Fibroblast of pulmonary artery (primary cell): ENCODE data around the gene HPSE2.

ENCODE experiments used
- DNase-seq: peaks from one replicate; pipeline ENCODE4 v3.0.0-alpha.2; 2010; ENCODE audit warnings: low read depth
- H3K4me3 ChIP-seq: replicated peaks from 2 replicates; pipeline ENCODE4 v1.5.1; 2011; ENCODE audit warnings: low read depth, mild to moderate bottlenecking, control low read depth, low read length, moderate library complexity
- TF ChIP-seq, protein P1 (sequence below): IDR thresholded peaks from 2 replicates; pipeline ENCODE4 v1.5.1; 2011; ENCODE audit warnings: mild to moderate bottlenecking, control low read depth, low read length, inconsistent platforms; ENCODE audit errors: missing control alignments

The HPSE2 gene

GRCh38 chr10:98483658-98484057 lies 752.0 kb downstream of the HPSE2 start:
- TF ChIP-seq, protein P1, sequence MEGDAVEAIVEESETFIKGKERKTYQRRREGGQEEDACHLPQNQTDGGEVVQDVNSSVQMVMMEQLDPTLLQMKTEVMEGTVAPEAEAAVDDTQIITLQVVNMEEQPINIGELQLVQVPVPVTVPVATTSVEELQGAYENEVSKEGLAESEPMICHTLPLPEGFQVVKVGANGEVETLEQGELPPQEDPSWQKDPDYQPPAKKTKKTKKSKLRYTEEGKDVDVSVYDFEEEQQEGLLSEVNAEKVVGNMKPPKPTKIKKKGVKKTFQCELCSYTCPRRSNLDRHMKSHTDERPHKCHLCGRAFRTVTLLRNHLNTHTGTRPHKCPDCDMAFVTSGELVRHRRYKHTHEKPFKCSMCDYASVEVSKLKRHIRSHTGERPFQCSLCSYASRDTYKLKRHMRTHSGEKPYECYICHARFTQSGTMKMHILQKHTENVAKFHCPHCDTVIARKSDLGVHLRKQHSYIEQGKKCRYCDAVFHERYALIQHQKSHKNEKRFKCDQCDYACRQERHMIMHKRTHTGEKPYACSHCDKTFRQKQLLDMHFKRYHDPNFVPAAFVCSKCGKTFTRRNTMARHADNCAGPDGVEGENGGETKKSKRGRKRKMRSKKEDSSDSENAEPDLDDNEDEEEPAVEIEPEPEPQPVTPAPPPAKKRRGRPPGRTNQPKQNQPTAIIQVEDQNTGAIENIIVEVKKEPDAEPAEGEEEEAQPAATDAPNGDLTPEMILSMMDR: no peak
- H3K4me3 ChIP-seq: no peak overlapping the region
- DNase-seq: no peak

DNA sequence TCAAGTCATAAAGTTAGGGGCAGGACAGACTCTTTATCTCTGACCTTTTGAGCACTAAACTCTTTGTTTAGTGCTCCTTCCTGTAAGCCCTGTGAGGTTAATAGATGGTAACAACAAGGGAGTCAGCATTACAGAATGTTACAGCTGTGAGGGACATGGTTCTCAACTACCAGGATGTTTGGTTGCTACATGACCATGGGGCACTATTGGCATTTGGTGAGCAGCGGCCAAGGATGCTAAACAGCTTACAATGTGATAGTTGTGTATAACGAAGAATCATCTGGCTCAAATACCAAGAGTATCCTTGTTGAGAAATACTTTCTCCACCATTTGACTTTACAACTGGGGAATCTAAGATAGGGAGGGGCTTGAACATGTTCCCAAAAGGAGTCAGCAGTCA lies 753.6 kb downstream of the HPSE2 start:
- no peak overlapping the region for H3K4me3 ChIP-seq
- TF ChIP-seq, protein P1: no peak
- no peak for DNase-seq

DNA sequence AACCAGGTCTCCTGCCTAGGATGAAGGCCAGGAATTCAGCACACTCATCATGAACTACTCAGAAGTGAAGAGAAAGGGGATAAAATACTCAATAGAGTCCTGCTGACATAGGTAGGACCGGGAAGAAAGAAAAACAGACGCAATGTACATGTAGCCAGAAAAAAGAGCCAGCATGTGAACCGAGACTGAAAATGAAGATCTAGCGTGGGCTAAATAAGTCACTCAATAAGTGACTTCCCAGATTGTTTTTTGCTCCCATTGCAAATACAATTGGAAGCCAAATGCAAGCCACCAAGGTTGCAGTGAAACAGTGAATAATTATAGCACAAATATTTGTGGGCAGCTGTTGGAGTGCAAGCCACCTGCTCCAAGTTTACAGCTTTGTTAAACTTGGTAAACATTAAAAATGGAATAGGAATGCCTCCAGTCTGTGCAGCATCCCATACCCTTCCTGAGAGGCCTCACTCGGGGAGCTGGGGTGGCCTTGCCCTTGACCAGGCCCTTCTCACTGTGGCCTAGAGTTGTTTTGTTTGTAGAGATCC lies 754.2 kb downstream of the HPSE2 start:
- DNase-seq: no peak
- TF ChIP-seq, protein P1: no peak
- H3K4me3 ChIP-seq: no peak overlapping the region

DNA sequence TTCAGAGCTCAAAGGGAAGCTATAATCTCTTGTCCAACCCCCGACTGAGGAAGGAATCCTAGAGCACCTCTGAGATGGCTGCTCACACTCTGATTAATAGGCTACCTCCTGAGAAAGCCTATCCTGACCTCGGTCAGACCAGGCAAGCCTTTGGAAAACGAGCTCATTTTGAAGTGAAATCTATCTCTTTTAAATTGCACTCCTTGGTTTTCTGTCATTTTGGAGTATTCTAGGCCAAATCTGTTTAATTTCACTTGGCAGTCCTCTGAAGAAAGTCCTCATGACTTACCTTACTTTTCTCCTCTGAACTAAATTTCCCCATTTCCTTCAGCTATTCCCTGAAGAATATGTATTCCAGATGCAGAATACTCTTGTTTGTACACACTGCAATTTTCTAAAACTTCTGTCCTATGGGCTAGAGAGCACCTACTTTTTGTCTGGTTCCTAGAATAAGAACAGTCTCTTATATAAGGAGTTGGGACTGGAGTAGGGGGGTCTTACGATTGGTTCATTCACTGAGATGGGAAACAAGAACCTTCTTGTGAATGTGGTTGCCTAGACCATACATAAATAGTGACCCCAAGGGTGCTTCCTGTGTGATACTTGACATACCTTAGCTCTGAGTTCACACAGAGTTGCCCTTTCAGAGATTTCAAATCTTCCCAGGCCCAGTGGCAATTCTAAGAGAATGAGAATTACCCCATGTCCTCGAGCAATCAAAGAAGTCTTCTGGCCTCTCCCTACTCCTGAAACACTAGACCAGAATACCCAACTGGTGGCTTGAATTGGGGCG lies 757.0 kb downstream of the HPSE2 start:
- DNase-seq: peak; percentile 13
- H3K4me3 ChIP-seq: no peak overlapping the region
- TF ChIP-seq, protein P1: no peak

GRCh38 chr10:98477861-98478260 lies 757.8 kb downstream of the HPSE2 start:
- H3K4me3 ChIP-seq: no peak overlapping the region
- TF ChIP-seq, protein P1: no peak
- no peak for DNase-seq

- no peak for DNase-seq
These were observed 761.0 kb downstream of the HPSE2 start for GRCh38 chr10:98474628-98475027.

More at GRCh38 chr10:98474628-98475027, 761.0 kb downstream of the HPSE2 start:
- no peak overlapping the region for H3K4me3 ChIP-seq
- TF ChIP-seq, protein P1: no peak
